ENCODE results near the gene ZFHX3.
"Not testable (repeated sequence)": the region's sequence is repeated elsewhere in the genome, so short reads cannot be mapped to it uniquely, and the experiment has no call there.

The ZFHX3 gene

DNA sequence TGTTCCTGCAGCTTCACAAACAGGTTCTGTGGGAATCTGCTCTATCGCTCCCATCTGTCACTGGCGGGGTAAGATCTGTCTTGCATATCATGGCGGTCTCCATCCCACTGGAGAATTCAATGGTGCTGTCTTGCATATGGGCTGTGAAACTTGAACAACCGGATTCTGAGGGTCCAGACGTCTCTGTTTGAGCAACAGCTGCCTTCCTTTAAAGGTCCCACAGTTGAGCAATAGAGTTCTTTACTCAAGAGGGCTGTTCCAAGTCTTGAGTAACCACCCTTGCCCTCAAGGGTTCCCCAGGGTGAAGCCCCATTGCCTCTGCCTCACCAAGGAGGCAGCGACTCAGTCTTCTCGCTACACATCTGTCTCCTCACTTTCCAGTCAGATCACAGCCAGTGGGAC is 50.8 kb downstream of the ZFHX3 start:
- Histone ChIP-seq H2AFZ (ENCODE audit: low read depth, low read length) (no peak overlapping the region), H3K27me3 (ENCODE audit: insufficient read depth, low read length) (no peaks in the 10 kb centered on the region), H3K4me3 (ENCODE audit: low read length) (no peak overlapping the region), H3K36me3 (ENCODE audit: insufficient read depth, low read length) (no peaks in the 10 kb centered on the region), H3K4me1 (ENCODE audit: insufficient read depth, low read length) (peaks cover 18% of the 10 kb centered on the region), H3K9me3 (ENCODE audit: low read length) (peaks cover 7% of the 10 kb centered on the region)

GRCh38 chr16:72996291-72997062 is 51.5 kb downstream of the ZFHX3 start:
- Histone ChIP-seq H3K4me3 (ENCODE audit: low read length) (no peak overlapping the region), H2AFZ (ENCODE audit: low read depth, low read length) (no peak overlapping the region)

GRCh38 chr16:72995882-72996270 is 52.1 kb downstream of the ZFHX3 start:
- H3K4me3 ChIP-seq (ENCODE audit: low read length); H3K36me3 ChIP-seq (ENCODE audit: insufficient read depth, low read length); H2AFZ ChIP-seq (ENCODE audit: low read depth, low read length); H3K27me3 ChIP-seq (ENCODE audit: insufficient read depth, low read length); H3K9me3 ChIP-seq (ENCODE audit: low read length): not testable (repeated sequence)
- peaks cover 29% of the 10 kb centered on the region for H3K4me1 ChIP-seq (ENCODE audit: insufficient read depth, low read length)

More at GRCh38 chr16:72996291-72997062, 51.5 kb downstream of the ZFHX3 start:
- Histone ChIP-seq H3K27me3 (ENCODE audit: insufficient read depth, low read length) (no peaks in the 10 kb centered on the region), H3K36me3 (ENCODE audit: insufficient read depth, low read length) (no peaks in the 10 kb centered on the region), H3K4me1 (ENCODE audit: insufficient read depth, low read length) (peaks cover 25% of the 10 kb centered on the region), H3K9me3 (ENCODE audit: low read length) (peaks cover 5% of the 10 kb centered on the region)

DNA sequence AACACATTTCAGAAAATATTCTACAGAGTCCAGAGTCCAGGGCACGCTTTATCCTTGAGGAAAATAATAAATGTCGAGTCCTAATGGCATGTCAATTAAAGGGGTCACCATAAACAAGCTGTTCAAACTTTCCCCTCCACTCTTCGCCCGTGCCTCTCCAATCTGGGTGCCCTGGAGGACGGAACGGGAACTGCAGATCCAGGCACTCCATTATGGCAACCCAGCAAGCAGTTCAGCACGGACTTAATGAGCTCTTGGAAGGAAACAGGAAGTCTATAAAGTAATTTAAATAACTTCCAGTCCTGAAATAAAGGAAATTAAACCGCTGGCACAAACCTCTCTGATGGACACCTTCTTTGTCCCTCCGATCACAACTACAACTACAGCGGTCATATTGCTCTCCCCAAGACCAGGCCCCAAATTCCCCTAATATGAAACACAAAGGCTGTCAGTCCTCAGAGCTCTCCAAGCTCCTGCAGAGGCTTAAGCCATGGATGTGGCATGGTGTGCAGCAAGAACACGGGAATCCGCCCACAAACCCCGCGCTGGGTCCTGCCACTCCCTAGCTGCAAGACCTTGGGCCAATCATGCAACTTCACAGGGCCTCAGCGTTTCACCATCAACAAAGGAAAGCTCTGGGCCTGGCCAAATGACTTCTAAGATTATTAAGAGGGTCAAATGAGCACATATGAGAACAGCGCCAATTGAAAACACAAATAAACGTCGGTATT is 52.6 kb downstream of the ZFHX3 start:
- H2AFZ ChIP-seq (ENCODE audit: low read depth, low read length), result no peak overlapping the region
- peaks cover 27% of the 10 kb centered on the region for H3K4me1 ChIP-seq (ENCODE audit: insufficient read depth, low read length)
- no peak overlapping the region for H3K4me3 ChIP-seq (ENCODE audit: low read length)
- H3K27me3 ChIP-seq (ENCODE audit: insufficient read depth, low read length), result no peaks in the 10 kb centered on the region
- H3K36me3 ChIP-seq (ENCODE audit: insufficient read depth, low read length), result no peaks in the 10 kb centered on the region
- no peaks in the 10 kb centered on the region for H3K9me3 ChIP-seq (ENCODE audit: low read length)

GRCh38 chr16:72992142-72992601 is 55.8 kb downstream of the ZFHX3 start:
- H3K4me1 ChIP-seq (ENCODE audit: insufficient read depth, low read length), result peaks cover 26% of the 10 kb centered on the region

DNA sequence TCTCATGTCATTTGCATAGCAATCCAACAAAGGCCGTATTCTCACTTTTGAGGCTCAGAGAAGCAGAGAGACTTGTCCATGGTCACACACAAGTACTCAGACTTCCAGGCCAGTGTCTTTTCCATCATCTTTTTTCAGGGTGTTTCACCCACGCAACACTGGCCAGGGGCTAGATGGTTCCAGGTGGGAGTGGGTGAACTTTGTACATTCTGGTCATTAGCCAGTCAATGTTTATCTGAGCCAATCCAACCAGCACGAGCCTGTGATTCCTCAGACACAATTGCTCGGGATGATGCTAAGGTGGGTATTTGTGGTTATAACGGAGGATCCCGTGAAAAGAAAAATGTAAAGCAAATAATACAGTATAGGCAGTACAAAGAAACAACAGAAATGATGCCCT is 56.3 kb downstream of the ZFHX3 start:
- Histone ChIP-seq H3K27me3 (ENCODE audit: insufficient read depth, low read length) (no peaks in the 10 kb centered on the region), H3K4me1 (ENCODE audit: insufficient read depth, low read length) (peaks cover 26% of the 10 kb centered on the region), H3K9me3 (ENCODE audit: low read length) (no peaks in the 10 kb centered on the region), H2AFZ (ENCODE audit: low read depth, low read length) (no peak overlapping the region), H3K4me3 (ENCODE audit: low read length) (no peak overlapping the region), H3K36me3 (ENCODE audit: insufficient read depth, low read length) (no peaks in the 10 kb centered on the region)

More at GRCh38 chr16:72992142-72992601, 55.8 kb downstream of the ZFHX3 start:
- Histone ChIP-seq H3K27me3 (ENCODE audit: insufficient read depth, low read length) (no peaks in the 10 kb centered on the region), H2AFZ (ENCODE audit: low read depth, low read length) (no peak overlapping the region), H3K9me3 (ENCODE audit: low read length) (no peaks in the 10 kb centered on the region), H3K36me3 (ENCODE audit: insufficient read depth, low read length) (no peaks in the 10 kb centered on the region), H3K4me3 (ENCODE audit: low read length) (no peak overlapping the region)

DNA sequence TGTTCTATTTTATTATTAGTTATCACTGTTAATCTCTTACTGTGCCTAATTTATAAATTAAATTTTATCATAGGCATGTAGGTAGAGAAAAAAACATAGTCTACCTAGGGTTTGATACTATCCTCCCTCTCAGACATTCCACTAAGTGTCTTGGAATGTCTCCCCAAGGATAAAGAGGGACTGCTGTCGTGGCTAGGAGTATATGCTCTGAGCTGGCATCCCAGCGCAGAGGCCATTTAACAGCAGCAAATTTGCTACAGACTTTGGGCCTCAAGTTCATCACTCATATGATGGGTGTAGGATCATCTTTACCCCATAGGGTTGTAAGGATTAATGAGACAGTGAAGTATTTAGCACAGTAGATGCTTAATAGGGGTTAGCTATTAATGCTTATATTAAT is 56.7 kb downstream of the ZFHX3 start:
- no peaks in the 10 kb centered on the region for H3K9me3 ChIP-seq (ENCODE audit: low read length)
- H3K36me3 ChIP-seq (ENCODE audit: insufficient read depth, low read length), result no peaks in the 10 kb centered on the region
- no peak overlapping the region for H2AFZ ChIP-seq (ENCODE audit: low read depth, low read length)
- no peaks in the 10 kb centered on the region for H3K27me3 ChIP-seq (ENCODE audit: insufficient read depth, low read length)
- no peak overlapping the region for H3K4me3 ChIP-seq (ENCODE audit: low read length)
- peaks cover 27% of the 10 kb centered on the region for H3K4me1 ChIP-seq (ENCODE audit: insufficient read depth, low read length)

GRCh38 chr16:72990571-72990970 is 57.4 kb downstream of the ZFHX3 start:
- no peaks in the 10 kb centered on the region for H3K27me3 ChIP-seq (ENCODE audit: insufficient read depth, low read length)
- H3K4me3 ChIP-seq (ENCODE audit: low read length), result no peak overlapping the region
- no peaks in the 10 kb centered on the region for H3K36me3 ChIP-seq (ENCODE audit: insufficient read depth, low read length)
- no peak overlapping the region for H2AFZ ChIP-seq (ENCODE audit: low read depth, low read length)
- H3K4me1 ChIP-seq (ENCODE audit: insufficient read depth, low read length), result peaks cover 33% of the 10 kb centered on the region
- H3K9me3 ChIP-seq (ENCODE audit: low read length), result no peaks in the 10 kb centered on the region

DNA sequence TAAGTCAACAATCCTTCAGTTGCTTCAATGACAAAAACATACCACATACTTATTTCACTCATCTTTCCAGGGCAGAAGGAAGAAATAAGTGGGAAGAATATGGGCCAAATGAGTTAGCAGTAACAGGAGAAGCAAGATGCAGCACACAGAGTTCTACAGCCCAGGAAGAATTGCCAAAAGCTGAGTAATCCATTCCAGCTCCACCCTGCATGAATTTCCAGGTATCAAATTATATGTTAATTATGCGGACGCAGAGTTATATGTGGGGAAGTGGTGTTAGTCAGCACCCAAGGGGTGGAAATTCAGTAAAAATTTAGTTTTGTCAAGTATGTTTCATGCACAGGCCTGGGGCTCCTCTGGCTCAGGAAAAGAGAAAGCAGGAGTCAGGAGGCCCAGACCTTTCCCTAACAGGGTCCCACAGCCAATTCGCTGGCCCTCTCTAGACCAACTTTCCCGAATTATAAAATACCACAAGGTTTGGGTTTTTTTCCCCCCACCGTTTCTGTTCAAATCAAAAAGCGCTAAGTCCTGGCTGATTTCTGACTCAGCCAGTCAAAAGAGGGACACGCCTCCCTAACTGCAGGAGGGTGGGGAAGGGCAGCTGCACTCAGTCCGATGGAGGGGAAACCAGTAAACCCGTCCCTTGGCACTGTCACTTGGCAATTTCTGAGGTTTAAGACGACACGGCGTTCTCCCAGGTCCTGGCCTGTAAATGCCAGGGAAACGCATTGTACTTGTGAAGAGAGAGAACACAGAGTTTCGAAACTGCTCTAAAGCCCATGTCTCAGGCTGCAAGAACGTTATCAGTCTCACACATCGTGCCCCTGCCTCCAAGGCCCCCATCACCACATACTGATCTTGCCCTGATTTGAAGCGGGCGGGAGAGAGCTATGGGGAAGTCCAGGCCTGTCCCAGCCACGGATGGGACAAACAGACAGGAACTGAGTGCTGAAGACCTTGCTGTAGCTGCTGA is 58.1 kb downstream of the ZFHX3 start:
- no peaks in the 10 kb centered on the region for H3K27me3 ChIP-seq (ENCODE audit: insufficient read depth, low read length)
- H3K4me3 ChIP-seq (ENCODE audit: low read length), result no peak overlapping the region
- no peak overlapping the region for H2AFZ ChIP-seq (ENCODE audit: low read depth, low read length)
- no peaks in the 10 kb centered on the region for H3K36me3 ChIP-seq (ENCODE audit: insufficient read depth, low read length)
- H3K9me3 ChIP-seq (ENCODE audit: low read length), result no peaks in the 10 kb centered on the region
- H3K4me1 ChIP-seq (ENCODE audit: insufficient read depth, low read length), result peaks cover 34% of the 10 kb centered on the region

- H3K4me1 ChIP-seq (ENCODE audit: insufficient read depth, low read length), result peaks cover 34% of the 10 kb centered on the region
- not testable (repeated sequence) for H3K27me3 ChIP-seq (ENCODE audit: insufficient read depth, low read length); H3K9me3 ChIP-seq (ENCODE audit: low read length); H2AFZ ChIP-seq (ENCODE audit: low read depth, low read length); H3K4me3 ChIP-seq (ENCODE audit: low read length); H3K36me3 ChIP-seq (ENCODE audit: insufficient read depth, low read length)
These were observed 58.7 kb downstream of the ZFHX3 start for GRCh38 chr16:72989203-72989578.

GRCh38 chr16:72988569-72988968 is 59.4 kb downstream of the ZFHX3 start:
- H3K9me3 ChIP-seq (ENCODE audit: low read length), result no peaks in the 10 kb centered on the region
- peaks cover 34% of the 10 kb centered on the region for H3K4me1 ChIP-seq (ENCODE audit: insufficient read depth, low read length)
- H3K27me3 ChIP-seq (ENCODE audit: insufficient read depth, low read length), result no peaks in the 10 kb centered on the region
- H3K4me3 ChIP-seq (ENCODE audit: low read length), result no peak overlapping the region
- no peak overlapping the region for H2AFZ ChIP-seq (ENCODE audit: low read depth, low read length)
- H3K36me3 ChIP-seq (ENCODE audit: insufficient read depth, low read length), result no peaks in the 10 kb centered on the region

DNA sequence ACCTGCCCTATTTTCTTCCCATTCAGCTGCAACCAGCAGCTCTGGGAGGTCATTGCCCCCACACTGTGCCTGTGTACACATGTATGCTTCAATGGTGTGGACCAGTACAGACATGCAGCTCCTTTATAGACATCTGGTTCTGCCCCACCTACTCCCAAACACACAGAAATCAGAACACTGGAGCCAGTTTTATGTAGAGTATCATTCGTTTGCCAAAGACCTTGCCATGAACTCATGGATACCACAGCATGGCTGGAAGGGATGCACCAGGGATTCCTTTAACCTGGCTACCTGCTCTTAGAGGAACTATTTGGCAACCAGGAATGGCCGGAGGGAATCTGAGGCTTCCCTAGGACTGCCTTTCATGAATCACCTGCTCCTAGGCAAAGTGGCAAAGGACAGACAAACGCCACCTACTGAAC is 60.4 kb downstream of the ZFHX3 start:
- H3K9me3 ChIP-seq (ENCODE audit: low read length), result no peaks in the 10 kb centered on the region
- no peak overlapping the region for H2AFZ ChIP-seq (ENCODE audit: low read depth, low read length)
- no peaks in the 10 kb centered on the region for H3K27me3 ChIP-seq (ENCODE audit: insufficient read depth, low read length)
- H3K4me3 ChIP-seq (ENCODE audit: low read length), result no peak overlapping the region
- H3K4me1 ChIP-seq (ENCODE audit: insufficient read depth, low read length), result peaks cover 32% of the 10 kb centered on the region
- H3K36me3 ChIP-seq (ENCODE audit: insufficient read depth, low read length), result no peaks in the 10 kb centered on the region

- H3K4me1 ChIP-seq (ENCODE audit: insufficient read depth, low read length), result peaks cover 17% of the 10 kb centered on the region
- H3K4me3 ChIP-seq (ENCODE audit: low read length), result no peak overlapping the region
- no peaks in the 10 kb centered on the region for H3K36me3 ChIP-seq (ENCODE audit: insufficient read depth, low read length)
- H3K27me3 ChIP-seq (ENCODE audit: insufficient read depth, low read length), result no peaks in the 10 kb centered on the region
- H3K9me3 ChIP-seq (ENCODE audit: low read length), result no peaks in the 10 kb centered on the region
- no peak overlapping the region for H2AFZ ChIP-seq (ENCODE audit: low read depth, low read length)
These were observed 61.9 kb downstream of the ZFHX3 start for GRCh38 chr16:72985995-72986394.

Measured in neuron (in vitro differentiated cells).